HepG2 (cell line): ENCODE measurements around the gene SLC23A2. TPM values are rescaled to one million over a fixed set of nuclear protein-coding genes. Genes with fewer than 3 reads are reported as not detected.

Experiments used
- ARID5B ChIP-seq: IDR thresholded peaks from 2 replicates; pipeline ENCODE4 v1.4.0; 2020; ENCODE audit warnings: mild to moderate bottlenecking, missing genetic modification reagents
- FOXO1 ChIP-seq: sonication (generic); formaldehyde crosslinking; IDR thresholded peaks from 2 replicates; pipeline ENCODE4 v1.4.0; 2020; ENCODE audit warnings: missing genetic modification reagents
- HOXA3 ChIP-seq: sonication (generic); formaldehyde crosslinking; IDR thresholded peaks from 2 replicates; pipeline ENCODE4 v1.5.0; 2020; ENCODE audit warnings: missing genetic modification reagents
- MXD4 ChIP-seq: IDR thresholded peaks from 2 replicates; pipeline ENCODE4 v1.6.1; 2016; ENCODE audit warnings: mild to moderate bottlenecking, missing biosample characterization, missing genetic modification reagents
- TARDBP ChIP-seq: sonication (generic); formaldehyde crosslinking; IDR thresholded peaks from 2 replicates; pipeline ENCODE4 v1.8.0; 2022; ENCODE audit warnings: mild to moderate bottlenecking, missing genetic modification reagents
- ZNF383 ChIP-seq: sonication (generic); formaldehyde crosslinking; IDR thresholded peaks from 2 replicates; pipeline ENCODE4 v1.4.0; 2020; ENCODE audit warnings: missing genetic modification reagents, mild to moderate bottlenecking, borderline replicate concordance
- ZNF441 ChIP-seq: sonication (generic); formaldehyde crosslinking; IDR thresholded peaks from 2 replicates; pipeline ENCODE4 v1.7.0; 2021; ENCODE audit warnings: missing genetic modification reagents, borderline replicate concordance
- ZNF724P ChIP-seq: sonication (generic); formaldehyde crosslinking; IDR thresholded peaks from 2 replicates; pipeline ENCODE4 v1.8.0; 2022; ENCODE audit warnings: missing genetic modification reagents, borderline replicate concordance
- ZNF788 ChIP-seq: sonication (generic); formaldehyde crosslinking; IDR thresholded peaks from 2 replicates; pipeline ENCODE4 v1.5.0; 2020; ENCODE audit warnings: mild to moderate bottlenecking, missing genetic modification reagents, borderline replicate concordance
- polyA plus RNA-seq, 8 experiments: library from polyadenylated mRNA; depleted of rRNA in 3 of 8; stranded (reverse) in 7 of 8; unstranded in 1 of 8; fragments of >200 nt; fragmentation: Illumina TruSeq in 4 of 8; extraction: Trizol in 4 of 8; gene quantifications; 2 replicates each; pipeline versions ENCODE4 v1.2.1 to v1.2.3, GENCODE V29; 2011 to 2016; ENCODE audit warnings: low read depth in 4 of 8, missing spikeins in 1 of 8, mixed read lengths in 1 of 8; ENCODE audit not compliant: insufficient read depth in 1 of 8
- total RNA-seq, 5 experiments: library from RNA; depleted of rRNA; stranded (reverse); fragments of >200 nt; fragmentation: Illumina TruSeq; extraction: Trizol; gene quantifications; 2 replicates each; pipeline ENCODE4 v1.2.3, GENCODE V29; 2016; ENCODE audit warnings: low read depth in 1 of 5
- TF ChIP-seq, protein P1 (sequence below): sonication (generic); formaldehyde crosslinking; IDR thresholded peaks from 2 replicates; pipeline ENCODE4 v1.5.1; 2020; ENCODE audit warnings: mild to moderate bottlenecking, moderate library complexity, missing genetic modification reagents
- TF ChIP-seq, protein P2 (sequence below): IDR thresholded peaks from 2 replicates; pipeline ENCODE4 v1.6.1; 2016; ENCODE audit warnings: low read depth
- TF ChIP-seq, protein P3 (sequence below): IDR thresholded peaks from 2 replicates; pipeline ENCODE4 v1.6.1; 2016; ENCODE audit warnings: low read depth, control low read depth
- TF ChIP-seq, protein P4 (sequence below): sonication (generic); formaldehyde crosslinking; IDR thresholded peaks from 2 replicates; pipeline ENCODE4 v1.4.0; 2020; ENCODE audit warnings: missing genetic modification reagents

The SLC23A2 gene
- total and polyA plus RNA-seq, 2 of the 13 experiments (the other 11 are each of a cell fraction or from before 2014, with no cell fraction given), result 42.2 to 51.2 TPM

DNA sequence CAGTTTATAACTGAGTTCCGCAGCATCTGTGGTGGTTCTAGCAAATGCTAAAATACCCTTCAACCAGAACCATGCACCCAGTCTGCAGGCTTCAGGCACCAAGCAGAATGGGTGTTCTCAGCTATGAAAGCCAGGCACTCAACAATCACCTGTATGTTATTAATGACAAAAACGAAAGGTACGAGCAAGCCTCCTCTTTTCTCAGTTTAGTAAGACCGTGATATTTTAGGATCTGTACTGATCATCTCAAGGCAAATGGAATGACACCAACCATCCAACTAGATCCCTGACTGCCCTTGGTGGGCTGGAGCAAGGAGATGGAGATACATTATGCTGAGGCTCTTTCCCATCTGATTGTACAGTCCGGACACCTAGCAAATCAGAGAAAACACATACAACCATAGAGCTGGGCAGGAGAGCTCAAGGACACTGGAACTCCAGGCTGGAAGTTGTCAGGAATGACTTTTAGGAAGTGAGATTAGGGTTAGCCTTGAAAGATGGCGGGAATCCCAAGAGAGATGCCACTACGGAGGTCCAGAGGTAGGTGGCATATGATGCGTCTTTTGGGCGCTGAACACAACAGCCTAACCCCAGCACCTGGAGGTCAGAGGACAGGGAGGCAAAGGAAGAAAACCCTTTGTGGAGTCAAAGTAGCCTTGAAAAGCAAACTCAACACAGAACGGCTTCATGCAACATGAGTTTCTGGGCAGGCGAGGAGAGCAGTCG lies 33.4 kb downstream of the SLC23A2 start (continued):
- peak; percentile 14; the same call in 1 of the 2 replicates for TF ChIP-seq ARID5B (CRISPR knock-in tag)
- 0 out of 2 replicates have a peak, but pooled peaks have one; percentile 50 for TF ChIP-seq ZNF724P (CRISPR knock-in tag)
- TF ChIP-seq HOXA3 (CRISPR knock-in tag), result peak; percentile 39
- 0 out of 2 replicates have a peak, but pooled peaks have one; percentile 1 for TF ChIP-seq ZNF383 (CRISPR knock-in tag)
- TF ChIP-seq, protein P1, sequence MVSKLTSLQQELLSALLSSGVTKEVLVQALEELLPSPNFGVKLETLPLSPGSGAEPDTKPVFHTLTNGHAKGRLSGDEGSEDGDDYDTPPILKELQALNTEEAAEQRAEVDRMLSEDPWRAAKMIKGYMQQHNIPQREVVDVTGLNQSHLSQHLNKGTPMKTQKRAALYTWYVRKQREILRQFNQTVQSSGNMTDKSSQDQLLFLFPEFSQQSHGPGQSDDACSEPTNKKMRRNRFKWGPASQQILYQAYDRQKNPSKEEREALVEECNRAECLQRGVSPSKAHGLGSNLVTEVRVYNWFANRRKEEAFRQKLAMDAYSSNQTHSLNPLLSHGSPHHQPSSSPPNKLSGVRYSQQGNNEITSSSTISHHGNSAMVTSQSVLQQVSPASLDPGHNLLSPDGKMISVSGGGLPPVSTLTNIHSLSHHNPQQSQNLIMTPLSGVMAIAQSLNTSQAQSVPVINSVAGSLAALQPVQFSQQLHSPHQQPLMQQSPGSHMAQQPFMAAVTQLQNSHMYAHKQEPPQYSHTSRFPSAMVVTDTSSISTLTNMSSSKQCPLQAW, result peak; percentile 51; the same call in 1 of the 2 replicates
- TF ChIP-seq, protein P2, sequence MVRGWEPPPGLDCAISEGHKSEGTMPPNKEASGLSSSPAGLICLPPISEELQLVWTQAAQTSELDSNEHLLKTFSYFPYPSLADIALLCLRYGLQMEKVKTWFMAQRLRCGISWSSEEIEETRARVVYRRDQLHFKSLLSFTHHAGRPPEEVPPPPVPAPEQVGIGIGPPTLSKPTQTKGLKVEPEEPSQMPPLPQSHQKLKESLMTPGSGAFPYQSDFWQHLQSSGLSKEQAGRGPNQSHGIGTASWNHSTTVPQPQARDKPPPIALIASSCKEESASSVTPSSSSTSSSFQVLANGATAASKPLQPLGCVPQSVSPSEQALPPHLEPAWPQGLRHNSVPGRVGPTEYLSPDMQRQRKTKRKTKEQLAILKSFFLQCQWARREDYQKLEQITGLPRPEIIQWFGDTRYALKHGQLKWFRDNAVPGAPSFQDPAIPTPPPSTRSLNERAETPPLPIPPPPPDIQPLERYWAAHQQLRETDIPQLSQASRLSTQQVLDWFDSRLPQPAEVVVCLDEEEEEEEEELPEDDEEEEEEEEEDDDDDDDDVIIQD (CRISPR knock-in tag), result peak; percentile 4; the same call in 1 of the 2 replicates
- TF ChIP-seq TARDBP (CRISPR knock-in tag), result peak; percentile 36; the same call in 1 of the 2 replicates
- TF ChIP-seq MXD4 (CRISPR knock-in tag), result 0 out of 2 replicates have a peak, but pooled peaks have one; percentile 44
- TF ChIP-seq, protein P3, sequence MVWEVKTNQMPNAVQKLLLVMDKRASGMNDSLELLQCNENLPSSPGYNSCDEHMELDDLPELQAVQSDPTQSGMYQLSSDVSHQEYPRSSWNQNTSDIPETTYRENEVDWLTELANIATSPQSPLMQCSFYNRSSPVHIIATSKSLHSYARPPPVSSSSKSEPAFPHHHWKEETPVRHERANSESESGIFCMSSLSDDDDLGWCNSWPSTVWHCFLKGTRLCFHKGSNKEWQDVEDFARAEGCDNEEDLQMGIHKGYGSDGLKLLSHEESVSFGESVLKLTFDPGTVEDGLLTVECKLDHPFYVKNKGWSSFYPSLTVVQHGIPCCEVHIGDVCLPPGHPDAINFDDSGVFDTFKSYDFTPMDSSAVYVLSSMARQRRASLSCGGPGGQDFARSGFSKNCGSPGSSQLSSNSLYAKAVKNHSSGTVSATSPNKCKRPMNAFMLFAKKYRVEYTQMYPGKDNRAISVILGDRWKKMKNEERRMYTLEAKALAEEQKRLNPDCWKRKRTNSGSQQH (CRISPR knock-in tag), result 0 out of 2 replicates have a peak, but pooled peaks have one; percentile 69
- no peak for TF ChIP-seq ZNF441 (CRISPR knock-in tag)
- TF ChIP-seq FOXO1, result no peak
- TF ChIP-seq, protein P4, sequence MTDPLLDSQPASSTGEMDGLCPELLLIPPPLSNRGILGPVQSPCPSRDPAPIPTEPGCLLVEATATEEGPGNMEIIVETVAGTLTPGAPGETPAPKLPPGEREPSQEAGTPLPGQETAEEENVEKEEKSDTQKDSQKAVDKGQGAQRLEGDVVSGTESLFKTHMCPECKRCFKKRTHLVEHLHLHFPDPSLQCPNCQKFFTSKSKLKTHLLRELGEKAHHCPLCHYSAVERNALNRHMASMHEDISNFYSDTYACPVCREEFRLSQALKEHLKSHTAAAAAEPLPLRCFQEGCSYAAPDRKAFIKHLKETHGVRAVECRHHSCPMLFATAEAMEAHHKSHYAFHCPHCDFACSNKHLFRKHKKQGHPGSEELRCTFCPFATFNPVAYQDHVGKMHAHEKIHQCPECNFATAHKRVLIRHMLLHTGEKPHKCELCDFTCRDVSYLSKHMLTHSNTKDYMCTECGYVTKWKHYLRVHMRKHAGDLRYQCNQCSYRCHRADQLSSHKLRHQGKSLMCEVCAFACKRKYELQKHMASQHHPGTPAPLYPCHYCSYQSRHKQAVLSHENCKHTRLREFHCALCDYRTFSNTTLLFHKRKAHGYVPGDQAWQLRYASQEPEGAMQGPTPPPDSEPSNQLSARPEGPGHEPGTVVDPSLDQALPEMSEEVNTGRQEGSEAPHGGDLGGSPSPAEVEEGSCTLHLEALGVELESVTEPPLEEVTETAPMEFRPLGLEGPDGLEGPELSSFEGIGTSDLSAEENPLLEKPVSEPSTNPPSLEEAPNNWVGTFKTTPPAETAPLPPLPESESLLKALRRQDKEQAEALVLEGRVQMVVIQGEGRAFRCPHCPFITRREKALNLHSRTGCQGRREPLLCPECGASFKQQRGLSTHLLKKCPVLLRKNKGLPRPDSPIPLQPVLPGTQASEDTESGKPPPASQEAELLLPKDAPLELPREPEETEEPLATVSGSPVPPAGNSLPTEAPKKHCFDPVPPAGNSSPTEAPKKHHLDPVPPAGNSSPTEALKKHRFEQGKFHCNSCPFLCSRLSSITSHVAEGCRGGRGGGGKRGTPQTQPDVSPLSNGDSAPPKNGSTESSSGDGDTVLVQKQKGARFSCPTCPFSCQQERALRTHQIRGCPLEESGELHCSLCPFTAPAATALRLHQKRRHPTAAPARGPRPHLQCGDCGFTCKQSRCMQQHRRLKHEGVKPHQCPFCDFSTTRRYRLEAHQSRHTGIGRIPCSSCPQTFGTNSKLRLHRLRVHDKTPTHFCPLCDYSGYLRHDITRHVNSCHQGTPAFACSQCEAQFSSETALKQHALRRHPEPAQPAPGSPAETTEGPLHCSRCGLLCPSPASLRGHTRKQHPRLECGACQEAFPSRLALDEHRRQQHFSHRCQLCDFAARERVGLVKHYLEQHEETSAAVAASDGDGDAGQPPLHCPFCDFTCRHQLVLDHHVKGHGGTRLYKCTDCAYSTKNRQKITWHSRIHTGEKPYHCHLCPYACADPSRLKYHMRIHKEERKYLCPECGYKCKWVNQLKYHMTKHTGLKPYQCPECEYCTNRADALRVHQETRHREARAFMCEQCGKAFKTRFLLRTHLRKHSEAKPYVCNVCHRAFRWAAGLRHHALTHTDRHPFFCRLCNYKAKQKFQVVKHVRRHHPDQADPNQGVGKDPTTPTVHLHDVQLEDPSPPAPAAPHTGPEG (CRISPR knock-in tag), result 0 out of 2 replicates have a peak, but pooled peaks have one; percentile 27
- TF ChIP-seq ZNF788 (CRISPR knock-in tag), result peak; percentile 15; the same call in 1 of the 2 replicates
